WTC11 (cell line): ENCODE results near the gene CEP350.

ENCODE experiments used
- JUN ChIP-seq: sonication (generic); formaldehyde crosslinking; IDR thresholded peaks from 2 replicates; pipeline ENCODE4 v1.8.0; 2023; ENCODE audit warnings: mild to moderate bottlenecking, missing genetic modification reagents
- ZNF138 ChIP-seq: sonication (generic); formaldehyde crosslinking; conservative IDR thresholded peaks from 2 replicates; pipeline ENCODE4 v1.8.1; 2022; ENCODE audit warnings: mild to moderate bottlenecking, moderate library complexity, missing genetic modification reagents

DNA sequence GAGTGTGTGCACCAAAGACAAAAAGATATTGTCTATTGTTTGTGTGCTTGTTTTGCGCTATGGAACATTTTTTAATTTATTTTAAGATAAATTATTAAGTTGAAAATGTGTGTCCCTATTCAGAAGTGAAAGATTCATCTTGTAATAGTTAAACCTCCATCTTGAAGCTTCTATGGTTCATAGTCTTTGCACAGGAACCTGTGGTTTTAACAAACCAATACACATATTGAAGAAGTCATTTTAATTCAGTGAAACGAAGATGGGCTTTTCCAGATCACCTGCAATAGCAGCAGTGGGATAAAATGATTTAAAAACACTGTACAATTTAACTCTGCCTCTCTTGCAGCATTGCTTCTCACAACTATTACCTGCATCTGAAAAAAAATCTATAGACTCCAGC lies 157.5 kb downstream of the CEP350 start:
- TF ChIP-seq ZNF138 (CRISPR knock-in tag) = no peak
- TF ChIP-seq JUN (CRISPR knock-in tag) = no peak
